Measurements from ENCODE around the gene PLBD1. TPM values are rescaled to one million over a fixed set of nuclear protein-coding genes. Genes with fewer than 3 reads are reported as not detected.

Gene PLBD1, protein sequence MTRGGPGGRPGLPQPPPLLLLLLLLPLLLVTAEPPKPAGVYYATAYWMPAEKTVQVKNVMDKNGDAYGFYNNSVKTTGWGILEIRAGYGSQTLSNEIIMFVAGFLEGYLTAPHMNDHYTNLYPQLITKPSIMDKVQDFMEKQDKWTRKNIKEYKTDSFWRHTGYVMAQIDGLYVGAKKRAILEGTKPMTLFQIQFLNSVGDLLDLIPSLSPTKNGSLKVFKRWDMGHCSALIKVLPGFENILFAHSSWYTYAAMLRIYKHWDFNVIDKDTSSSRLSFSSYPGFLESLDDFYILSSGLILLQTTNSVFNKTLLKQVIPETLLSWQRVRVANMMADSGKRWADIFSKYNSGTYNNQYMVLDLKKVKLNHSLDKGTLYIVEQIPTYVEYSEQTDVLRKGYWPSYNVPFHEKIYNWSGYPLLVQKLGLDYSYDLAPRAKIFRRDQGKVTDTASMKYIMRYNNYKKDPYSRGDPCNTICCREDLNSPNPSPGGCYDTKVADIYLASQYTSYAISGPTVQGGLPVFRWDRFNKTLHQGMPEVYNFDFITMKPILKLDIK
- total RNA-seq = not detected in 2 replicates

DNA sequence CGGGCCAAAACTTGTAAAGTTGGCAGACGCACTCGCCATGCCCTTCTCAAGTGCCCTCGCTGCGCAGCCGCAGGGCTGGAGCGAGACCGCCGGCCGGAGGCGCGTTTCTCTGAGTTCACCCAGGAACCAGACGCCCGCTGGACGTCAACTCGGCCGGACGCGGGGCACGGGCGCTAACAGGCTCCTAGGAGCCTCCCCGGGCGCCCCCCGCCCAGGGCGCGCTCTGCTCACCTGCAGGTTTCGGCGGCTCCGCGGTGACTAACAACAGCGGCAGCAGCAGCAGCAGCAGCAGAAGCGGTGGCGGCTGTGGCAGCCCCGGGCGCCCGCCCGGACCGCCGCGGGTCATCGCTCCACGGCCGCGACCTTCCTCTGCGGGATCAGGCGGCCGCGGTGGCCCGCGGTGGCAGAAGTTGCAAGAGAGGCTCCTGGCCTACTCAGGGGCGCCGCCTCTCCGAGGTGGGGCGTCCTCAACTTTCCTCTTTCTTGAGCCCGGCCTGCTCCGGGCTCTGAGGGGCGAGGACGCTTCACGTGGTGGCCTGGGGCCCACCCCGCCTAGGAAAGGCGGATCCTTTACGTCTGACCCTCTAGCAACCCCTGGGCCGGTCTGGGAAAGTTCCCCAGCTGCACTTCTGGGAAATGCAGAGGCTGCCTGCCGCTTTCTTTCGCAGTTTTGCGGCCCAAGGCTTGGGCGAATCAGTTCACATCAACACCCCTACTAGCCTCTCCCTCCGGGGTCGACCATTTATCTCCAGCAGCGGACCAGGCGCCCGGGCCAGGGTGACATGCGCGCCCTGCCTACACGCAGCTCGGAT is at the start of gene PLBD1:
Gene PLBD1 (minus strand): TSS at position 533 of the 812 bp plus-strand sequence. CDS start 187 bp downstream, at position 346.
- Mint-ChIP-seq H3K4me3 (ENCODE audit: low read depth) (no peak within 1 kb of the TSS), H3K27me3 (ENCODE audit: low read depth) (peaks cover 38% of the 10 kb centered on the region), H3K9me3 (no peaks in the 10 kb centered on the region), H3K36me3 (ENCODE audit: low read depth) (no peaks in the 10 kb centered on the region), H3K27ac (no peak within 1 kb of the TSS), H3K4me1 (ENCODE audit: low read depth) (no peaks in the 10 kb centered on the region)
- DNase-seq (ENCODE audit: low spot score) = no peak
- intact Hi-C loops (cut with micrococcal nuclease) = no loop called here

DNA sequence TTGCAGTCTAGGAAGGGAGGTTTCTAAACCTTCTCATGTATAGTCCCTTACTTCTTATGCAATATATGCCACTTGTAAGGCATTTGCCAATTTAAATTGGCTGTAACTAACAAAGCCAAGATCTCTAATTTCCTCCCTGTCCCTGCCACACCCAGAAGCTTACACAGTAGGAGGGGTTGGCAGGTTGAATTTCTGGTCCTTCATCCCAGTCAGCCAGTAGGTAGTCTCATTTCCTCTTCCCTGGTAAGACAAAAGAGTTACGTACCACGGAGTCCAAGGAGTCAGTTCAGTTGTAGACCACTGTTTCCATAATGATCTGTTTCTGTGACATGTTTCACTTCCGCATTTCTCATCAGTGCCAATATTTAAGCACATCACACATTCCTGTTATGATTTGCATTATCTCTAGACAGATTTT is 47.0 kb upstream of the PLBD1 start:
- intact Hi-C loops (cut with micrococcal nuclease) = no loop called here
- H3K4me3 Mint-ChIP-seq (ENCODE audit: low read depth) = no peak overlapping the region
- H3K27me3 Mint-ChIP-seq (ENCODE audit: low read depth) = no peaks in the 10 kb centered on the region
- no peak overlapping the region for H3K27ac Mint-ChIP-seq
- H3K36me3 Mint-ChIP-seq (ENCODE audit: low read depth) = no peaks in the 10 kb centered on the region
- H3K4me1 Mint-ChIP-seq (ENCODE audit: low read depth) = peaks cover 12% of the 10 kb centered on the region
- peaks cover 17% of the 10 kb centered on the region for H3K9me3 Mint-ChIP-seq
- no peak for DNase-seq (ENCODE audit: low spot score)

DNA sequence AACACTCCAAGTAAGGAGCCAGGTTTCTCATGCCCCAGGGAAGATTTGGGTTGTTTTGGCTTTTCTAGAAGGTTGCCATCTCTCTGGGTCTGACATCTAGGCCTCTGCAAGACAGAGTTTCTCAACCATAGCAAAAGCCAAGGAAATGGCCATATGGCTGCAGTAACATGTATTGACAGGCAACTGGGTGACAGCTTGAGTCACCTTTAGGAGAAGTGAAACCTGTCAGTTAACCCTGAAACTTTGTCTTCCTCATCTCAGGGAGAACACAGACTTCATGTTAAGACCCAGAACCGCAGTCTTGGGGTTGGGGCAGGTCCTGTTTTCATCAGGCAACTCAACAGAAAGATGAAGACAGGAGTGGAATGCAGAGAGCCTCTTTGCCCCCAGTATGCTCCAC is 46.0 kb upstream of the PLBD1 start:
- H3K4me1 Mint-ChIP-seq (ENCODE audit: low read depth) = peaks cover 12% of the 10 kb centered on the region
- no peaks in the 10 kb centered on the region for H3K36me3 Mint-ChIP-seq (ENCODE audit: low read depth)
- no peaks in the 10 kb centered on the region for H3K27me3 Mint-ChIP-seq (ENCODE audit: low read depth)
- DNase-seq (ENCODE audit: low spot score) = no peak
- no peak overlapping the region for H3K27ac Mint-ChIP-seq
- intact Hi-C loops (cut with micrococcal nuclease) = no loop called here
- no peak overlapping the region for H3K4me3 Mint-ChIP-seq (ENCODE audit: low read depth)
- peaks cover 27% of the 10 kb centered on the region for H3K9me3 Mint-ChIP-seq

DNA sequence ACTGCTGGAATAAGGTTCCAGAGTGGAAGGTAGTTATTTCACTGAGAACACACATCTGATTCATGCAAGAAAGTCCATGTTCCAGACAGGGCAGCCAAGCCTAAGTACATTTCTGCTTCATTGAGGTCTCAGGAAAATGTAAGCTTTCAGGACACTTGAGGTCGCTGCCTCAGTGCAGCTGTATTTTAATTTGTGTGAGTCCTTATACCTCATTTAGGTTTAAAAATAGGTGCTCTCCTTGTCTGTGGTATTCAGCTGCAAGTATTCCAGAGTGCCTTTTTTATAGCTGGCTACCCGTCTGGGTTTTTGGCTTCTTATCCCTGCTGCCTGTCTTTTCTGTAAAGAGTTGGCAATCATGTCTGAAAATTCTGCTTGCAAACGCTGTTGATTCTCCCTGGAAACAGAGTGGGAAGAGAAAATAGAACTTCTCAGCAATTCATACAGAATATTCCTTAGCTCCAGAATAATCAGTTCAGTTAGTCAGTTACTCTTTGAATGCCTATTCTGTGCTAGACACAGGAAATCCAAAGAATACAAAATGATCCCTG is 45.3 kb upstream of the PLBD1 start:
- Mint-ChIP-seq H3K9me3 (peaks cover 34% of the 10 kb centered on the region), H3K27me3 (ENCODE audit: low read depth) (no peaks in the 10 kb centered on the region), H3K4me3 (ENCODE audit: low read depth) (no peak overlapping the region), H3K27ac (no peak overlapping the region), H3K4me1 (ENCODE audit: low read depth) (peaks cover 12% of the 10 kb centered on the region), H3K36me3 (ENCODE audit: low read depth) (no peaks in the 10 kb centered on the region)
- no peak for DNase-seq (ENCODE audit: low spot score)
- intact Hi-C loops (cut with micrococcal nuclease) = no loop called here

DNA sequence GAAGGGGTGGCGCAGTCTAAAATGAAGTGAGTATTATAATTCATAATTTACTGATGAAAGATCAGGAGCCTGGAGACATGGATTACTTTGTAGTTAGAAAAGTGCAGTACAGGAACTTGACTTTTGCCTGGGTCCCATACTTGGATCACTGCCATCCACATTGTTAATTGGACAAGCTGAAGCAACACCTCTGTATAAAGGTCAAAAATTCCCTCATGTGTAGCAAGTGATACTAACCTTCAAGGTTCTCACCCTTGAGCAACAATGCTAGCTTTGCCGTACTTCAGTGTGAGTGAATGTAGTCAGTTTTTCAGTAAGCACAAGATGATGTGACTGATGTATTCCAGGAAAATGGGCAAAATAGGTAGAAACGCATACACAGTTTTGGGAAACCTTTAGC is 44.6 kb upstream of the PLBD1 start:
- Mint-ChIP-seq H3K36me3 (ENCODE audit: low read depth) (no peaks in the 10 kb centered on the region), H3K4me3 (ENCODE audit: low read depth) (no peak overlapping the region), H3K27ac (no peak overlapping the region), H3K9me3 (peaks cover 39% of the 10 kb centered on the region), H3K4me1 (ENCODE audit: low read depth) (peaks cover 12% of the 10 kb centered on the region), H3K27me3 (ENCODE audit: low read depth) (no peaks in the 10 kb centered on the region)
- no peak for DNase-seq (ENCODE audit: low spot score)
- intact Hi-C loops (cut with micrococcal nuclease) = no loop called here

DNA sequence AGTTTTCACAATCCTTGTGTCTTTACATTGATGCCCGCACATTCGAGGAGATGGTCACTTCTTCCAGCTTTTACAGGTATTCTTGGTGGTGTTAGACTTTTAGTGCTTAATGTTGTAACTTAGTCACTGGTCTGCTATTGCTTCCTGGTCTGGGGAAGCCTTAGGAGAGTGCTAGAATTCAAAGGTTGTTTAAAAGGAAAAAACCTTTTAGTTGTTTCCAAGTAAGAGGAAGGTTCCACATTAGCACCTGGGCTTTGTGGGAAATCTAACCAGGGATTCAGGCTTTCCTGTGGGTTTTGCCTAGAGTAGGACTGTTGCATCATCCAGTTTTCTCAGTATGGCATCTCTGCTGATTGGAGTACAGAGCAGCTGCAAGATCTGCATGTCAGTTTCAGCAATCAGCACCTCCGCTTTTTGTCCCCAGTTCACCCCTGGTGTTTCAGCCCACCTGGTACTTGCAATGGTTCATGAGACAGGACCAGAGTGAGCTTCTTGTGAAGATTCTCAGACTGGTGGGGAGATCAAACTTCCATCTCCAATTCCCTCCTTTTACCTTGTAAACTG is 44.0 kb upstream of the PLBD1 start:
- H3K4me1 Mint-ChIP-seq (ENCODE audit: low read depth) = peaks cover 12% of the 10 kb centered on the region
- intact Hi-C loops (cut with micrococcal nuclease) = no loop called here
- no peaks in the 10 kb centered on the region for H3K36me3 Mint-ChIP-seq (ENCODE audit: low read depth)
- H3K9me3 Mint-ChIP-seq = peaks cover 41% of the 10 kb centered on the region
- no peak overlapping the region for H3K4me3 Mint-ChIP-seq (ENCODE audit: low read depth)
- H3K27ac Mint-ChIP-seq = no peak overlapping the region
- DNase-seq (ENCODE audit: low spot score) = no peak
- H3K27me3 Mint-ChIP-seq (ENCODE audit: low read depth) = no peaks in the 10 kb centered on the region

DNA sequence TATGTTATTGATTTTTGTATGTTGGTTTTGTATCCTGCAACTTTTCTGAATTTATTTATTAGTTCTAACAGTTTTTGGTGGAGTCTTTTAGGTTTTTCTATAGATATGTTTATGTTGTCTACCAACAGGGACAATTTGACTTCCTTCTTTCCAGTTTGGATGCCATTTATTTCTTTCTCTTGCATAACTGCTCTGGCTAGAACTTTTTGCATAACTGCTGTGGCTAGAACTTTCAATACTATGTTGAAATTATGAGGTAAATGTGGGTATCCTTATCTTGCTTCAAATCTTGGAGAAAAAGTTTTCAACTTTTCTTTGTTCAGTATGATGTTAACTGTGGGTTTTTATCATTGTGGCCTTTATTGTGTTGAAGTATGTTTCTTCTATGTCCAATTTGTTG is 39.9 kb upstream of the PLBD1 start:
- H3K9me3 Mint-ChIP-seq = peaks cover 66% of the 10 kb centered on the region
- intact Hi-C loops (cut with micrococcal nuclease) = no loop called here
- H3K36me3 Mint-ChIP-seq (ENCODE audit: low read depth) = no peaks in the 10 kb centered on the region
- DNase-seq (ENCODE audit: low spot score) = no peak
- no peaks in the 10 kb centered on the region for H3K27me3 Mint-ChIP-seq (ENCODE audit: low read depth)
- no peak overlapping the region for H3K4me3 Mint-ChIP-seq (ENCODE audit: low read depth)
- H3K4me1 Mint-ChIP-seq (ENCODE audit: low read depth) = no peaks in the 10 kb centered on the region
- H3K27ac Mint-ChIP-seq = no peak overlapping the region

DNA sequence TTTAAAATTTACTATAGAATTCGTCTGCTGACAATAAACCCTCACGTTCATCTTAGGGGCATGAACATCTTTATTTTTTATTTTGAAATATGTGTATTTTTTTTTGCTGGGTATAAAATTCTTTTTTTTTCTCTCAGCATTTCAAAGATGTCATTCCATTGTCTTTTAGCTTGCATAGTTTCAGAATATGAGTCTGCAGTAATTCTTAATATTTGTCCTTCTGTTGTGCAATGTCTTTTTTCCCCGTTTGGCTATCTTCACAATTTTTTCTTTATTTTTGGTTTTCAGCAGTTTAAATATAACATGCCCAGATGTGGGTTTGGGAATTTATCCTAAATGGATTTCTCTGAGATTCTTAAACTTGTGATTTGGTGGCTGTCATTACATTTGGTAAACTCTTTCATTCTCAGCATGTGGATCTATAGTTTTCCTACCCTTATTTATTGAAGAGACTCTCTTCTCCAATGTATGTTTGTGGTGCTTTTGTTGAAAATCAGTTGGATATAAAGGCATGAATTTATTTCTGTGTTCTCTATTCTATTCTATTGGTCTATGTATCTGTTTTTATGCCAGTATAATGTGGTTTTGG is 37.8 kb upstream of the PLBD1 start:
- peaks cover 56% of the 10 kb centered on the region for H3K9me3 Mint-ChIP-seq
- H3K27me3 Mint-ChIP-seq (ENCODE audit: low read depth) = no peaks in the 10 kb centered on the region
- H3K36me3 Mint-ChIP-seq (ENCODE audit: low read depth) = no peaks in the 10 kb centered on the region
- no peak overlapping the region for H3K27ac Mint-ChIP-seq
- no peaks in the 10 kb centered on the region for H3K4me1 Mint-ChIP-seq (ENCODE audit: low read depth)
- DNase-seq (ENCODE audit: low spot score) = no peak
- intact Hi-C loops (cut with micrococcal nuclease) = no loop called here
- no peak overlapping the region for H3K4me3 Mint-ChIP-seq (ENCODE audit: low read depth)

DNA sequence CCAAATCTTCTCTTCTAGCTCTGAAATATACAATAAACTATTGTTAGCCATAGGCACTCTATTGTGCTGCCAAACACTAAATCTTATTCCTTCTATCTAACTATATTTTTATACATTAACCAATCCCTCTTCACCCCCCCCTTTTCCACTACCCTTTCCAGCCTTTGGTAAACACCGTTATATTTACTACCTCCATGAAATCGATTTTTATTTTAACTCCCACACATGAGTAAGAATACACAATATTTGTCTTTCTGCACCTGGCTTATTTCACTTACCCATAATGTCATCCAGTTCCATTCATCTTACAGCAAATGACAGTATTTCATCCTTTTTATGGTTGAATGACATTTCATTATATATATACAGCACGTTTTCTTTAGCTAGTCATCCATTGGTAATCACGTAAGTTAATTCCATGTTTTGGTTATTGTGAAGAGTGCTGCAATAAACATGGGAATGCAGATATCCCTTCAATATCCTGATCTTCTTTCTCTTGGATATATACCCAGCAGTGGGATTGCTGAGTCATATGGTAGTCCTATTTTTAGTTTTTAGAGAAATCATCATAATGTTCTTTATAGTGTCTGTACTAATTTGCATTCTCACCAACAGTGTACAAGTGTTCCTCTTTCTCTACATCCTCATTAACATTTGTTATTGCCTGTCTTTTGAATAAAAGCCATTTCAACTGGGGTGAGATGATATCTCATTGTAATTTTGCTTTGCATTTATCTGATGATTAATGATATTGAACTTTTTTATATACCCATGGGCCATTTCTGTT is 34.2 kb upstream of the PLBD1 start:
- Mint-ChIP-seq H3K4me3 (ENCODE audit: low read depth) (no peak overlapping the region), H3K9me3 (peaks cover 27% of the 10 kb centered on the region), H3K36me3 (ENCODE audit: low read depth) (no peaks in the 10 kb centered on the region), H3K4me1 (ENCODE audit: low read depth) (no peaks in the 10 kb centered on the region), H3K27me3 (ENCODE audit: low read depth) (peaks cover 1% of the 10 kb centered on the region), H3K27ac (no peak overlapping the region)
- DNase-seq (ENCODE audit: low spot score) = no peak
- intact Hi-C loops (cut with micrococcal nuclease) = no loop called here

DNA sequence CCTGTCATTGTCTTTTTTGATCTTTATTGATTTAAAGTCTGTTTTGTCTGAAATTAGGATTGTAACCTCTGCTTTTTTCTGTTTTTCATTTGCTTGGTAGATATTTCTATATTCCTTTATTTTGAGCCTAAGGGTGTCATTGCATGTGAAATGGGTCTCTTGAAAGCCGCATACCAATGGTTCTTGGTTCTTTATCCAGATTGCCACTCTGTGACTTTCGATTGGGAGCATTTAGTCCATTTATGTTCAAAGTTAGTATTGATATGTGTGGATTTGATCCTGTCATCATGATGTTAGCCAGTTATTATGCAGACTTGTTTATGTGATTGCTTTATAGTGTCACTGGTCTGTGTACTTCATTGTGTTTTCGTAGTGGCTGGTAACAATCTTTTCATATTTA is 29.8 kb upstream of the PLBD1 start:
- intact Hi-C loops (cut with micrococcal nuclease) = no loop called here
- peaks cover 8% of the 10 kb centered on the region for H3K27me3 Mint-ChIP-seq (ENCODE audit: low read depth)
- no peak overlapping the region for H3K27ac Mint-ChIP-seq
- H3K4me1 Mint-ChIP-seq (ENCODE audit: low read depth) = no peaks in the 10 kb centered on the region
- no peak overlapping the region for H3K4me3 Mint-ChIP-seq (ENCODE audit: low read depth)
- H3K9me3 Mint-ChIP-seq = no peaks in the 10 kb centered on the region
- DNase-seq (ENCODE audit: low spot score) = no peak
- no peaks in the 10 kb centered on the region for H3K36me3 Mint-ChIP-seq (ENCODE audit: low read depth)

DNA sequence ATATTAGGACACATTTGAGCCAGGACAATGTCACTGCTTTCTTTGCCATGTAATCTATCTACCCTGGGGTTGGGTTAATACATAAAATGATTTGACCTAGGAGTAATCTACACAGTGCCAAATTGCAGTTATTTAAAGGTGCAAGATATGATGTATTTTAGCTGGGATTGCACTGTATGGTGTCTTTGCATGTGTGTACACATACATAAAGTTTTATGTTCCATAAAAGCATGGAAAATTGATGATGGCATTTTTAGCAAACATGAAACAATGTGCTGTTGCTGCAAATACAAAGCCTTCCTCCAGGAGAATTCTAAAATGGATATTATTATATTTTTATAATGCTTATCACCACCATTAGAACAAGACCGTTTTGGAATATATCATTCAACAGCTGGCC is 24.0 kb upstream of the PLBD1 start:
- intact Hi-C loops (cut with micrococcal nuclease) = no loop called here
- Mint-ChIP-seq H3K4me1 (ENCODE audit: low read depth) (no peaks in the 10 kb centered on the region), H3K36me3 (ENCODE audit: low read depth) (no peaks in the 10 kb centered on the region), H3K9me3 (no peaks in the 10 kb centered on the region), H3K4me3 (ENCODE audit: low read depth) (no peak overlapping the region), H3K27me3 (ENCODE audit: low read depth) (peaks cover 6% of the 10 kb centered on the region), H3K27ac (no peak overlapping the region)
- DNase-seq (ENCODE audit: low spot score) = no peak

Measured in activated T-helper 2 cell treated with anti-CD3 and anti-CD28 coated beads, Interferon-gamma antibody, Interleukin-2, Interleukin-4, amounts not matched to agents 10 μg/mL and 5 μg/mL and 100 μg/mL, durations not matched to agents 14 hours and 24 hours and 36 hours (primary cell).